Measurements from ENCODE around the gene RNF26.
A peak's percentile ranks its signal among the peaks of the same experiment; 100 is the strongest.
"Not testable (repeated sequence)": the region's sequence is repeated elsewhere in the genome, so short reads cannot be mapped to it uniquely, and the experiment has no call there.

RNF26 gene

DNA sequence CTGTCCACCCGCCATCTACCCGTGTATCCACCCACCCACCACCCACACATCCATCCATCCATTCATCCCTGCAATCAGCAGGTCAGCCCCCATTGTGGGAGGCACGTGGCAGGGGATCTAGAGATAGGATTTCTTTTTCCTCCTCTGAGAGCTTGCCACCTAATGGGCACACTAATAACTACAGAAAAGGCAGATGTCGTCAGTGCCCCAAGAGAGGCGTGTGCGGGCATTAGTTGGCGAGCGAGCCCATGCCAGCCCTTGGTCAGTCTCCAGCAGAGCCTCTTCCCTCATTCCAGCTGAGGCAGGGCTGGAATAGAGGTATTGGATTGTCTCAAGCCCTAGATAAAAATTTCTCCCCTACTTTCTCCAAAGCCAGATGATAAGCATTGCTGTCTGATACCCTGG, 37.5 kb downstream of the RNF26 start:
- no peak for DNase-seq (ENCODE audit: low read depth)

- no peak for DNase-seq (ENCODE audit: low read depth)
Measured at GRCh38 chr11:119372260-119373058, 38.1 kb downstream of the RNF26 start.

DNA sequence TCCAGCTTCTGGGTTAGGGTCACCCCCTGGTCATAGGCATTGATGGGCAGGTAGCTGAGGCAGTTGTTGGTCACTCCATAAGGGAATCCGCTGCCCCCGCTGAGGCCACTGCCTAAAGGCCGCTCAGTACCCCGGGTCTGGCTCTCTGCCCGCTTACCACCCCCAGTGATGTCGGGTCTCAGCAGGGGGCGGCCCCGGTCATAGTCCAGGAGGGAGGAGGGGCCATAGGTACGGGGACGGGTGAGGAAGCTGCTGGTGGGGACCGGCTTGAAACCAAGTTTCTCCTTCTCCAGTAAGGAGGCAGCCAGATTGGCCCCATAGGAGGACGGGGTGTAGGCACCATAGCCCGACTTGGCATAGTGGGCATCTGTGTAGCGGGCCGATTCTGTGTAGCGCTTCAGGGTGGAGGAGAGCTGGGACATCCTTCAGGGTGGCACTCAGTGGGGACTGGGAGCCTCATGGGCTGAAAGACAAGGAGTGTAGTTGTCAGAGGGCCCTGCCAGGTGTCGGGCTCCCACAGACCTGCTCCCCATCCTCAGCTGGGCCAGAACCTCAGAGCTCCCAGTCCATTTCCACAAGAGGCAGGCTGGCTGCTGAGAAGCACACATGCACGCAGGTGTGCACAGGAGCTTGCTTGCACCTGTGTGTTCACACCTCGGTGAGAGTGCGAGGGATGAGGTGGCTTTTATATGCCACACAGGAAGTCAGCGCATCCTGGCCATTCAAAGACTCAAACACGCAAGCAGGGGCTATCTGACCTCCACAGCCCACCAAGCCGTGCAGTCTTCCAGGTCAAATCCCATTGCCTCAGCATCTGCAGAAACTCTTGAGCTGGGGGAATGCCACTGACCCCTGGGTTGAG, 39.0 kb downstream of the RNF26 start:
- no peak for DNase-seq (ENCODE audit: low read depth)

- no peak for DNase-seq (ENCODE audit: low read depth)
Measured at GRCh38 chr11:119373921-119374631, 39.7 kb downstream of the RNF26 start.

DNA sequence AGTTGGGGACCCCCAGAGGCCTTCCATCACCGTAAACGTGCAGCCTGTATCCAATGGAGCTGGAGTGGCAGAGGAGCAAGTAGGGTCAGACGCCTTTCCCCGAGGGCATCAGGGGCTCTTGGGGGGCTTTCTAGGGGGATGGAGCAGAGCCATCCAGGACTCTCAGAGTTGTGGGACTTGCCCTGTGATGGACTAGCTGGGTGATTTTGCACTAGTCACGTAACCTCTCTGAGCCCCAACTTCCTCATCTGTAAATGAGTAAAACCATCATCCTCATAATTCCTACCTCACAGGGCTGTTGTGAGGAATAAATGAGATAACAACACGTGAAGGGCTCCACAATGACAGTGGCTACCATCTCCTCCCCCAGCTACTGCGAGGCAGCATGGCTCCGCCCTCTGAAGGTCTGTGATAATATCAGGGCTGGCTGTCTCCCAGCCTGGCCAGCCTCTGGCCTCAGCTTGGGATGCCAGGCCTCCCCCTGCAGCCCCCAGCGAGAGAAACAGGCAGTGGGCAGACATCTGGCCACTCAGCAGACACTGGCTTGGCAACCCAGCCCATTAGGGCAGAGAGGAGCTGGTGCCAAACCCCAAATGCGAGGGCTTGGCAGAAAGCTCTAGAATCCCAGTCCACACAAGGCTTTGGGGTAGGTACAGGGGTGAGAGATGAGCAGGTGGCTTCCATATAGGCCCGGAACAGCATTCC, 40.5 kb downstream of the RNF26 start:
- no peak for DNase-seq (ENCODE audit: low read depth)

GRCh38 chr11:119375337-119376196, 41.2 kb downstream of the RNF26 start:
- DNase-seq (ENCODE audit: low read depth) = no peak

- no peak for DNase-seq (ENCODE audit: low read depth)
Measured at GRCh38 chr11:119376197-119376847, 42.0 kb downstream of the RNF26 start.

- DNase-seq (ENCODE audit: low read depth) = no peak
Measured at GRCh38 chr11:119377112-119377901, 43.0 kb downstream of the RNF26 start.

DNA sequence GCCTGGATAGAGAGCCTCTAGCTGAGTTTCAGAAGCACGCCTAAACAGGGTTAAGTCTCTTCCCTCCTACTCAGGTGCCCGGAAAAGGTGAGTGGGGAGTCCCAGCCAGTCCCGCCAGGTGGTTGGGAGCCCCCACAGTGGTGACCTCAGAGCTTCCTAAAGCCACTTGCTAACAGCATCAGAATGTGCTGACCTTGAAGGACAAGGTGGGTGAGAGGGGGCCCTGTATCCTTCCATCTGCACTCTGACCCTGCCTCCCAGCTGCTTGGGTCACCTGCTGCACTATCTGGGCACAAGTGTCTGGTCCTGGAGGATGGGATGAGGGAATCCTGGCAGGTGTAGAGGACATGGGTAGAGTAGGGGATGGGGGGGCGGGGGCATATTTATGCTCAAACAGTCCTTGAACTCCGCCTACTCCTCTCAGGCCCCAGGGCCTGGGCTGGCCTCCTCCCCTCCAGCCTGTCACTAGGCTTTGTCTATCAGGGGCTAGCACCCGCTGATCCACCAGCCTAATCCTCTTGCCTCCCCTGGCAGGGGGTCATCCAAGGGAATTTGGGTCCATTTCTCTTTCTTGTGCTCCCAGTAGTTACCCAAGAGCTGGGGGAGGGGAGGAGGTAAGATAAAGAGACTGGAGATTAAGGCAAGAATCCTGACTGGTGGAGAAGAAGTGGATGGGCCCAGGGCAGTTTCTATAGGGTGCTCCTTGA, 43.8 kb downstream of the RNF26 start:
- DNase-seq (ENCODE audit: low read depth) = no peak

DNA sequence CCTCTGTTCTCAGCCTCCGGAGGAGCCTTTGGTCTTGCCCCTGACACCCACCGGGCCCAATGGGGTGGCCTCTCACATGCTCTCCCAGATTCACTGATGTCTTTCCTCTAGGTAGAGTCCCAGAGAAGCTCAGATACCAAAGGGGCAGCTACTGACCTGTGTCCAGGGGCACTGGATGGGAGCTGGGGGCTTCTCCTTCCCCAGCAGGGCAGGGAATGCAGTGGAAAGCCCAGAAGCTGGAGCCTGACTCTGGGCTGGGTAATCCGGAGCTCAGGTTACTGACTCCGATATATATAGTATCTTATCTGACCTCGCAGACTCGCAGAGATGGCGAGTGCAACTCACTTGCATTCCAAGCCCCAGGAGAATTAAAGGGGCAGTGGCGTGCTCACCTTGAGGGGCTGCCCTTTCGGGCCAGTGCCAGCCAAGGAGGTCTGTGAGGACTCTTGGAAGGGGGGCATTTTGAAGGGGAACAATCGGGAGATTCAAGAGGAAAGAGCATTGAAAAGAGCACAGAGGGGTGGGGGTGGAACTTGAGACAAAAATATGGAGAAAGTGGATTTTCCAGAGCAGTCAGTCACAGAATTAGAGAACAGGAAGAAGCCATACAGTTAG, 44.6 kb downstream of the RNF26 start:
- DNase-seq (ENCODE audit: low read depth) = no peak

GRCh38 chr11:119380160-119380826, 46.0 kb downstream of the RNF26 start:
- no peak for DNase-seq (ENCODE audit: low read depth)

DNA sequence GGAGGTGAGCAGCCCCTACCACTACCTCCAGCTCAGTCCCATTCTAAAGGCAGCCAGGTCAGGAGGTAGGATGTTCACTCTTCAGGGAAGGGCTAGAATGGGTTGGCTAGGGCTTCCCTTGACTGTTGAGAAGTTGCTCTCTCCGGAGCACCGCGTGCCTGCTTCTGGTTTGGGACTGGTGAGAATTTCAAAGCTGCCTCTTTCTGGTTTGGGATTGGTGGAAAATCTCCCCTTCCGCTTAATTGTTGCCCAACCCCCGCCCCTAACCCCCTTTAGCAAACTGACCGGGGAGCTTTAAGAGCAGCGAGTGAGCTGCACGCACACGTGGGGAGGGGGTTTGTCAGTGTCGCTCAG, 46.5 kb downstream of the RNF26 start:
- DNase-seq (ENCODE audit: low read depth) = no peak

DNA sequence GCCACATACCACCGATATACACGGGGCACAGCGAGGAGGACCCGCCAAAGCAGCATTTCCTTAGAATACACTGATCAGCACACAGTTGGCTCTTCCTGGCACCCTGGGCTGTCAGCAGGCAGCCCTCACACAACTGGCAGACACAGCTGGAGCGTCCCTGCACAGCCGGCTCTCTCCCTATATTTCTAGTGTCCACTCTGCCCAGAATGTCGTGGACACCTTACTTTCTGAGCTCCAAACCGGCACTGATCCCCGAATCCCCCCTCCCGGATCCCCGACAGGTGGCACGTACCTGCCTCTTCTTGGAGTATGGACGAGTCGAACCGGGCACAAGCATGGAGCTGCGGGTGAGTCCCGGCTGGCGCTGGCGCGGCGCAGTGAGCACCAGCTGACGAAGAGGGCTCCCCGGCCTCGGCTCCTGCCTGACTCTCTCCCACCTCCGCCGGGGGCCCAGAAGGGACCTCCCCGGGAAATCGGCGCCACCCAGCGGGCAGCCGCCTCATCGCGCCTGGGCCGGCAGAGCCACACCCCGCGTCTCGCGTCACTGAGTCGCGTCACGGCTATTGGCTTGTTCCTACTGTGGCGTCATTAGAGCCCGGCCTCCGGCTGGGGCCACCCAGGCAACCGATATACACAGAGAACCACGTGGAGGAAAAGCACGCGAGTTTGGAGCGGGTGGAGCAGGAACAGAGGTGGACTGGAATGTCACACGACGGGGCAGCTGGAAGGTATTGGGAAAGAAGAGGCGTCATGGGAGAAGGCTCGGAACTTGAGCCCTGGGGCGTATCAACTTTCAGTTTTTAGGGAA, 47.1 kb downstream of the RNF26 start, which contains the start of gene USP2:
TSS of gene USP2 (minus strand) at position 510 of the 808 bp plus-strand sequence. CDS start 8,210 bp downstream, outside the sequence.
- DNase-seq (ENCODE audit: low read depth) = peak; percentile 77

DNA sequence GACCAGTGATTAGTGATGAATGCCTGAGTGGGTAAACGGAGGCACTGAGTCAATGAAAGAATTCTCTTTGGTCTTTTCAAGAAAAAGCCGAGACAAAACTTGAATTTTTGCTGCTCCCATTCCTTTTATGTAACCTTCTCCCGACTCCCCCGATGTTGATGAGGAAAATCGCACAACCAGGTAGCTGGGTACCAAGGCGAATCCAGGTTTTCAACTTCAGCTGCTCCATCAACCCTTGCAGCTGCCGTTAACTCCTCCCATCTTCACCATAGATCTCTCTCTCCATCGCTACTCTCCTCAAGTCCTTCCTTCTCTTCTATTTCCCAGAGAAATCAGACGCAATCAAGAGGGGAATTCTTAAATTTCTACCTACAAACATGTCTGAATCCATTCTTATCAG, 47.8 kb downstream of the RNF26 start:
- DNase-seq (ENCODE audit: low read depth) = no peak

- not testable (repeated sequence) for DNase-seq (ENCODE audit: low read depth)
Measured at GRCh38 chr11:119382513-119382912, 48.2 kb downstream of the RNF26 start.

DNA sequence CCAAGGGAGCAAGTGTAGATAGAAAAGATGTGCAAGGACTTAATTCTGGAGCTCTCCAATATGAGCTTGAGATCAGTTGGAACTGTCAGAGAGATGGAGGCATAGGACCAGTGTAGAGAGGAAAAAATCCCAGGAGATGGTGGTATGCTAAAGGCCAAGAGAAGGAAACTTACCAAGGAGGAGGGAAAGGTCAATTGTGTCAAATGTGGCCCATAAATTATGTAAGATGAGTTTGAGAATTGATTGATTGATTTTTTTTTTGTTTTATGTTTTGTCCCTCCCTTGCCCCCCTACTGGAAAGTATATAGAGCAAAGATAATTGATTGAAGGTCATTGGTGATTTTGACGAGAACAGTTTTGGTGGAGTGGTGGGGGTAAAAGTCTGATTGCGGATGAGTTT, 50.0 kb downstream of the RNF26 start:
- DNase-seq (ENCODE audit: low read depth) = no peak
